GM21360 (cell line): ENCODE measurements around the gene CD276.
"Not testable (repeated sequence)": the region's sequence is repeated elsewhere in the genome, so short reads cannot be mapped to it uniquely, and the experiment has no call there.

Source experiments
- ATAC-seq: cut with Tn5 transposase; IDR thresholded peaks from one replicate; pipeline ENCODE4 v1.9.1; 2021; ENCODE audit warnings: mild to moderate bottlenecking, moderate library complexity; ENCODE audit not compliant: unreplicated experiment

The CD276 gene

DNA sequence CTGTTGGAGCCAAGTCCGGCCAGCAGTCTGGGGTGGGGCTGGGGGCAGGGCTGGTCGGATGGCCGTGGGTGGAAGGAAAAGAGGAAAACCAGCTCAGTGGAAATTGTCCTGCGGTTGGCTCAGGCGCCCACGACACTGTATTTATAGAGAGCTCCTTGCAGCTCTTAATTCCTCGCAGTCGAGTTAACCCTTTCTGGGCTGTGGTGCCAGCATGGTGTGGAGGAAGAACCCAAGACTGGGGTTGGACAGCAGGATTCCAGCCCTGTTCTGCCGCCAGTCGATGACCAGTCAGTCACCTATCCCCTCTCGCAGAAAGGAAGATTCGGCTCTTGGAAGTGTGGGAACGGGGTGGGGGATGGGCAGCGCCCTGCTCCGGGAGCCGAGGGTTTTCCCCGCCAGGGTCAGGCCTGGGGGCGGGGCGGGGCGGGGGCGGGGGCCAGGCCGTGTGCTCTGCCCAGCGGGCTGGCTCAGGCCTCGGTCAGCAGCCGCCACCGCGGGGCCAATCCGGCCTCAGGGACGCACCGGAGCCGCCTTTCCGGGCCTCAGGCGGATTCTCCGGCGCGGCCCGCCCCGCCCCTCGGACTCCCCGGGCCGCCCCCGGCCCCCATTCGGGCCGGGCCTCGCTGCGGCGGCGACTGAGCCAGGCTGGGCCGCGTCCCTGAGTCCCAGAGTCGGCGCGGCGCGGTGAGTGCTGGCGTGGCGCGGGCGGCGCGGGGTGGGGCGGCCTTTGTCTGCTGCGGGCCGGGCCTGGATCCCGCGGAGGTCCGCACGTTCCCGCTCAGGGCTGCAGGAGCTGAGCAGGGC, at the start of gene CD276:
CD276 (plus strand) TSS at position 607 of the 804 bp plus-strand sequence. CDS start 15,257 bp downstream, outside the sequence.
- ATAC-seq: no peak

DNA sequence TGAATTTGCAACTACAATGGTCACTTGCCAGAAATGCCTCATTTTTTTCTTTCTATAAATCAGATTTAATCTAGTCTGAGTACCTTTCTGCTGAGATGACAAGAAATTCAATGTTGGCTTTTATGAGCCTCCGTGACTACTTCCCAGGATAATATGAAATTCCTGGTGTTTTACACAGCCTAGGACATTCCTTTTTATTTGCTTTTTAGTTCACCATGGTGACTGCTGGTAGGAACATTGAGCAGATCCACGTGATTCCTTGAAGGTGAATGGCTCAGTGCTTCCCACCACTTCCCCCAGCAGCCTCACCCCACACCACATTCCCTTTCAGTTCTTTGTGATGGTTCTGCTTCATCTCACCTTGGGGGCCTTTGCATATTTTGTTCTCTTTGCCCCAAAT, 46.7 kb upstream of the CD276 start:
- no peak for ATAC-seq

DNA sequence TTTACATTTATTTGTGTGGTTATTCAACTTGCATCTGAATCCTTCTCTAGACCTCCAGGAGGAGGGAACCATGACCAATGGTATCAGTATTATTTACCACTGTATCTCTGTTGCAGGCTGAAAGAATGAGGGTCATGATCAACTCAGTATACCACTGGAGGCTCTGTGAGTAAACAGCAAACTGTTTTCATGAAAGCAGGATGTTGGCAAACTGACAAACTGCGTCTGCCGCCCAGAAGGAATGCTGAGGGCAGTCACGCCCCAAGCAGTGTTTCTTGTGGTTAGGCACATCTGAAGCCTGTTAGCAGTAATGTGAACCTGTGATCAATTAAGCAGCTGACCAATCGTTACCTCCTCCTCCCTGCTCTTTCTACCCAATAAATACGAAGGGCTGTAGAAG, 44.7 kb upstream of the CD276 start:
- not testable (repeated sequence) for ATAC-seq

GRCh38 chr15:73647259-73648013, 36.7 kb upstream of the CD276 start:
- ATAC-seq: no peak

- no peak for ATAC-seq
These were observed 36.2 kb upstream of the CD276 start for GRCh38 chr15:73648014-73648295.

- ATAC-seq: no peak
These were observed 33.6 kb upstream of the CD276 start for GRCh38 chr15:73650416-73651126.

GRCh38 chr15:73654659-73655058, 29.5 kb upstream of the CD276 start:
- ATAC-seq: no peak

GRCh38 chr15:73655724-73656123, 28.5 kb upstream of the CD276 start:
- ATAC-seq: no peak

DNA sequence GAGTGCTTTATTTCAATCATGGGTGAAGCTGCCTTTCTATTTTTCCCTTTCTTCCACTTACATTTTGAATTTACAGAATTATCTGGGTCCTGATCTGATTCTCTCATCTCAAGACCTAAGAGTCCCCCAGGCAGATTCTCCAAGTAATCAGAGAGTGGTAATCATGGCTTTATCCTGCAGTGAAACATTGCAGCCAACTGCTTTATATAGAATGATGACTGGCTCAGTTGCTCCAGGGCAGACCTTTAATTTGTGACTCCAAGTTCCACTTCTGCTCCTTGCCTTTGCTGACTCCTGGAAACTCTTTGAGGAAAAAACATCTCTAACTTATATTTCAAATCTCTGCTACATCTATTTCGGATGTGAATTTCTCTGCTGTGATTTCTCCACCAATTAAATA, 25.5 kb upstream of the CD276 start:
- ATAC-seq: no peak

- ATAC-seq: no peak
These were observed 23.7 kb upstream of the CD276 start for GRCh38 chr15:73660455-73660854.

- ATAC-seq: no peak
These were observed 9.6 kb upstream of the CD276 start for GRCh38 chr15:73674587-73674986.

DNA sequence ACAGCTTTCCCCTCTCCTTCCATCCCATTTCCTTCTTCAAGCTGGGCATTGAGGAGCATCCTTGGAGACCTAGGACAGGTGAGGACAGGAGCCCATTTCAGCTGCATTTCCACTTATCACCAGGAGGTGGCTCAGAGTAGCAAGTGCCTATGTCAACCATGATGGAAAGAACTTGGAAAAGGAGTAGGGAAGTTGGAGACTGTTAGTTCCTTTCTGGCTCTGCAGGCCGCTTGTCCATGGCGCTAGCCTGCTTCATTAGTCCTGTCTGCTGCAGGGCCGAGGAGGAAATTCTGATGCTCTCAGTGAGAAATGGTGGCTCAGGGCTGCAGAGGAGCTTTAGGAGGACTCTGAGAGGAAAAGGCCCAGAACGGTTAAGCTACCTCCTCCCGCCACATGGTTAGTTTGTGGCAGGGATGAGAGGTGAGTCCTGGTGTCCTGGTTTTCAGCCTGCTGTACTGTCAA, 7.0 kb upstream of the CD276 start:
- ATAC-seq: no peak

DNA sequence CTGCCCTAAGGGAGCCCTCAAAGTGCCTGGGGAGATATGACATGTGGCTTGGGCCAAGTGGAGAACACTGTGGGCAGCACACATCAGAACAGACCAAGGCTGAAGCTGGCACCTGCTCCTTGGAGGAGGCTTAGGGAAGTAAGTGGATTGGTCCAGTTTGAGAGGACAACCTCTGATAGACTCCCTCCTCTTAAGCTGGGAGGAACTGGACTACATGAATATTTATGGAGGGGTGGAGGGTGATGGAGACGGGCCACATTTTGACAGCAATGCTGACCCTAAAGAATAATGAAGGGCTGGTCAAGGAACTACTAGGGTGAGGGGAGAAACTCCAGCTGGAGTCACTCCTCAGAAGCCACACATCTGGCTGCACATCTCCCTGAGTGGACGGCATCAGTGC, 6.5 kb upstream of the CD276 start:
- no peak for ATAC-seq

GRCh38 chr15:73678498-73678897, 5.7 kb upstream of the CD276 start:
- ATAC-seq: no peak

DNA sequence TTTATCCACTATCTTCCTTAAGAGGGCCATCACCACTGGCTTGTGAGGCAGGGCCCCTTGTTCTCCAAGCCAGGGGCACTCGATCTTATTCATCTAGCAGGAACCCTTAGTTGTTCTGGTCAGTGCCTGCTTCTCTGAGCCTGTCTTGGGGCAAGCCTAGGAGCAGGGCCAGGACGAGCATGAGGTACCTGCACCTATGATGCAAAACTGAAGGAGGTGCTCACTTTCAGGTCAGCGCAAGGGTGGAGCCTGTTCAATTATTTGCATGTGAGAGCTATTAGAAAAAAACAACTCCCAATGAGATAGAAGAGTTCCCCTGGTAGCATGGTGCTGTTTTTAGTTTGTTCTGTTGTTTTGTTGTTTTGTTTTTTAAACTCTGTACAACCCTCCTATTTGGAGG, 5.0 kb upstream of the CD276 start:
- no peak for ATAC-seq

DNA sequence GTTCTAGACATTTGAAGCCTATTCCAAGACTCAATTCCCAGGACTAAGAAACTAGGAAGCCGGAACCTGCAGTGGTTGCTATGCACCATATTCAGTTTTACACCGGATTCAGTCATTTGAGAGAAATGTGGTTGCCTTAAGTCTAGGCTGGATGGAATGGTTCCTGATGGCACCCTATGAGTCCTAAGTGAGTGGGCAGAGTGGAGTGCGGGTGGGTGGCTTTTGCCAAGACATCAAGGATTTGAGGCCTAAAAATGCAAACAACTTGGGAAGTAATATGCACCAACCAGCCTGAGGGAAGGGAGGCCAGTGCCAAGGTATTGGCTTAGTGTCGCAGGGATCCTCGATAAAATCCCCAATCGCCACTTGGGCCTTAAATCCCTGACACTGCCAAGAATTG, 4.2 kb upstream of the CD276 start:
- ATAC-seq: no peak

GRCh38 chr15:73680549-73680948, 3.6 kb upstream of the CD276 start:
- ATAC-seq: no peak

GRCh38 chr15:73681063-73681462, 3.1 kb upstream of the CD276 start:
- ATAC-seq: no peak

DNA sequence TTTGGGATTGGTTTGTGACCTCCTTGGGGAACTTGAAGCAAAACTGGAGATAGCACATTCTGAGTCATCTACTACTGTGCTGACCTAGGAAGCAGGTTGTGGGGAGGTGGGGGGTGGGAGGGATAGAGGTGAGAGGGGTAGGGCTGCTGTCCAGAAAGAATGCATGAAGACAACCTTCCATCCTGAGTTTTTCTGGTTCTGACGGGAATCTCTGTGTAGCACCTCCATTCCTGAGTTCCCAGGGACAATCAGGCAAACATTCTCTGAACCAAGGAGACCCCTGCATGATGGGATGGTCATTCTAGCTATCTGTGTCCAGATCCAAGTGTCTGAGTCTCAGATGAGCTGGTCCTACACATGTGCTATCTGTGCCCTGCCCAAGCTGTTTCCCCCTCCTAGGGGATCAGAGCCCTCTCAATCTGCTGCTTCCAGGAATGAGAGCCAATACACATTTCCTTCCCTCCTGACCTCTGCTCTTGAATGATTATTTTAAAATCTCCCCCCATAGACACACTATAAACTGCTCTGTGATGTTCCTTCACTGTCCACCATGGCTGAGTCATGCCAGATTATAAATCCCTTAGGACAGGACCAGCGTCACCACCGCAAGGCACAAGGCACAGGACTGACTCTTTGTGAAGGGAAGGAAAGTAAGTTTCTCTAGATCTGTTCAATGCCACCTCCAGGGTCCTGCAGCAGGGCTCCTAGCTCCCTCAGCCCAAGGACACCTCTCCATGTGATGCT, 2.2 kb upstream of the CD276 start:
- no peak for ATAC-seq

GRCh38 chr15:73682600-73683090, 1.5 kb upstream of the CD276 start:
- no peak for ATAC-seq

- ATAC-seq: no peak
These were observed 866 bp upstream of the CD276 start for GRCh38 chr15:73683257-73683776.
